HG03280 (cell line): Measurements from ENCODE around the gene HPS4.
"Not testable (repeated sequence)": the region's sequence is repeated elsewhere in the genome, so short reads cannot be mapped to it uniquely, and the experiment has no call there.

Experiments
- ATAC-seq: cut with Tn5 transposase; IDR thresholded peaks from one replicate; pipeline ENCODE4 v1.9.1; 2021; ENCODE audit warnings: mild to moderate bottlenecking, moderate library complexity; ENCODE audit not compliant: unreplicated experiment

The HPS4 gene

DNA sequence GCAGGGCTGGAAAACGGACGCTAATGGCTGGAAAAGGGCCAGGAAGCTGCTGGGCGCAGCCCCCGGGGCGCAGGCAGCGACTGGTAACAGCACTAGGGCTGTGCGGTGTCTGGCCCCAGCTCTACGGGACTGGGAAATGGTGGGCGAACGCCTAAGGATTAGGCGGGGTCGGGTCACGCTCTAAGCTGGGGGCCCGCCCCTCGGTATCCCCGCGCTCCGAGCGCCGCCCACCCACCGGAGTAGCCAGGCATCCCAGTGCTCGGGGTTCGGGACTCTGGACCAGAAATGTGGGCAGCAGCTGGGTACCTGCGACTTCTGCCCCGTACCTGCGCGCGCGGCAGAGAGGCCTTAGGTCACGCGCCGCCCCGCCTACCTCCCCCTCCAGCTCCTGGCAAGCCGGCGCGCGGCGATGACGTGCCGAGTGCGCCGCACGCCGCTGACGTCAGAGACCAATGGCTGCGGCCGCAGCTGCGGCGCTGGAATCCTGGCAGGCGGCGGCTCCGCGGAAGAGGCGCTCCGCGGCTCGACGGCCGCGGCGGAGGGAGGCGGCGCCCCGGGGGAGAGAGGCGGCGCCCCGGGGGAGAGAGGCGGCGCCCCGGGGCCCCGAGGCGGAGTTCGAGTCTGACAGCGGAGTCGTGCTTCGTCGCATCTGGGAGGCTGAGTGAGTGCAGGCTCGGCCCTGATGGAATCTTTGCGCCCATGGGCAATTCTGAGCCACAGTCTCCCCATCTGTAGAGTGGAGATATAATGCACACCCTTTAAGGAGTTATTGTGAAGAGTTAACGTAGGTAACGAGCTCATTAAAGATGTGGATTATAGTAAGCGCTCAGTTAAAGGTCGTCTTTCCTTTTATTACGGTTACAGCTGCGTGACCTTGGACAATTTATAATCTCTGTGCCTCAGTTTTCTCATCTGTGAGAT lies at the start of gene HPS4, which contains the start of gene SRRD:
HPS4 (minus strand) TSS at position 345 of the 921 bp plus-strand sequence. CDS start 2,021 bp downstream, outside the sequence.
SRRD (plus strand) TSS at position 439 of the 921 bp plus-strand sequence; CDS start at position 453, 14 bp downstream.
- ATAC-seq = peak; percentile 76

- ATAC-seq = no peak
Measured at GRCh38 chr22:26529345-26529744, 45.8 kb upstream of the HPS4 start.

DNA sequence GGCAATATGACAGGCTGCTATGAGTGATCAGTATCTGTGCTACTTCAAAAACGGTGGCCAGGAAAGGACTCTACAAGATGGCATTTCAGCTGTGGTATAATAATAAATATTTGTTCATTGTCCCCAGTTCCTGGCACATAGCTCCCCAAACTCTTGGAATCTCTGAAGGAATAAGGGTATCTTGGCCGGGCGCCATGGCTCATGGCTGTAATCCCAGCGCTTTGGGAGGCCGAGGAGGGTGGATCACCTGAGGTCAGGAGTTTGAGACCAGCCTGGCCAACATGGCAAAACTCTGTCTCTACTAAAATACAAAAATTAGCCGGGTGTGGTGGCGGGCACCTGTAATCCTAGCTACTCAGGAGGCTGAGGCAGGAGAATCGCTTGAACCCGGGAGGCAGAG lies 44.9 kb upstream of the HPS4 start:
- not testable (repeated sequence) for ATAC-seq

DNA sequence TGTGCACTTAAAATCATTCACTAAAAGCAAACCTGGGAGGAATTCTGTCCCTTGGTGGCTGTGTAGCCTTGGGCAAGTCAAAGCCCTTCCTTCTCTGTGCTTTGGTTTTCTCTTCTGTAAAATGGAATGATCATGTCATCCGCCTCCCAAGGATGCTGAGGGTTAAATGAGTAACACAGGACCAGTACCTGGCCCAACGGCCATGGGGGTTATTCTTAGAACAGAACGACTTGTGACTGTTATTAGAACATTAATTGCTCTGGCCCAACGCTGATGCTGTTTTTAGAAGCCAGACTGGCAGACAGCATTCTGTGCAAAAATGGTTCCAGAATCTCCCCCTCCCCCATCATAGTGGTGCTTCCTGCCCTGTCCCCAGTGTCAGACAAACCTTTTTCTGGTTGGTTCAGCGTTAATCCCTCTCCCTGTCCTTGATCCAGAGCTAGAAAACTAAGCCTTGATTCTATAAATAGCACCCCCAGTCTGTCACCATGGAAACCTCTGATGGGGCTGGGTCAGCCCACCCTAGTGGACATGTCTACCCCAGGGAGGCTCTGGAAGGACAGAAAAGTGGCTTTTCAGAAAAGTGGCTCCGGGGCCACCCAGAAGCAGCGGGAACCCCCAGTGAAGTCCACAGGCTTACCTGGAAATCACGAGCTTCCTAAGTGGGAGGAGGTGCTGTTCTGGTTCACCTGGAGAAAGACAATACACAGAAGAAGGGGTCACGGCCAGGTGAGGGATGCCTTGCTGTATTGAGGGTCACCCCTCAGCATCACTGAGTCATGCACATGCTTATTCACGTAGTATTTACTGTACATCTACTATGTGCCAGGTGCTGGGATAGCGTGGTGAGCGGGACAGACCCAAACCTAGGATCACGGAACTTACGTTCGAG lies 44.2 kb upstream of the HPS4 start:
- no peak for ATAC-seq

DNA sequence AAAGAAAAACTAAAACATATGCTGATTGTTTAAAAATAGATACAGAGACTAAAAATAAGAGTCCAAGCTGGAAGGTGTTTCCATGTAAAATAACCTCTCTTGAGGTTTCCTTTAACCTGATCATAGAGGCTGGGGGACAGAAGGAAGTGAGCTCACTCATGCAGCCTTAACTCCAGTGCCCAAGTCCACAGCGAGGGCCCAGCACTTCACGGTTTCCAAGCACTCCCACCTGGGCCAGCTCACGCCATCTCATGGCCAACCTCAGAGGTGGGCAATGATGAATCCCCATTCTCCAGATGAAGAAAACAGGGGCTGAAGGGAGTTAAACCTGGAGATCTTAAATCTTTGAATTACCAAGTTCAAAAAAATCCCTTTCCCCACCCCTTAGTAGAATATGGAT lies 43.6 kb upstream of the HPS4 start:
- ATAC-seq = no peak

DNA sequence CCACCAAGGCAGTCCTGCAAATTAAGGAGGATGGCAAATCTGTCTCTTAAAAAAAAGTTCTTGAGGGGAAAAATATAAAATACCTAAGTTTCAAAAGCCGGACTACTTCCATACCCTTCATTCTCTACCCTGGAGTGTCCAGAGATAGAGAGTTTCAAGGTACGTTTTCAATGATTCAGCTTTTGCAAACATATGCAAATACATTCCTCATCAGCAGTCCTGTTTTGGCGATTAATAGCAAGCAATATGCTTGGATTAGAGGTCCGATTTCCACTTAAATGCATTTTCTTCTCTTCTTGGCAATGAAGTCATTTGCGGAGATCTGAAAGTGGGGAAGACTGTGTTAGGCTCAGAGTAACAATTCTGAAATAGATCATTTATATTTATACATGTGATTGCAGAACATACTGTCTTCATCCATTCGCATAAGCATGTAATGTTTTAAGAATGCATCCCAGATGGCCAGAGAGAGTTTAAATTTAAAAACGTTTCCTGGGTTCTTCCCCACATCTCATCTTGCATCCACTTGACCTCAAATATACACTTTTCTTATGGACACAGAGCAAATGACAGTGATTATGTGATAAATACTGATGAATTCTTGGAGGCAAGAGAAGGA lies 42.5 kb upstream of the HPS4 start:
- no peak for ATAC-seq

GRCh38 chr22:26524870-26525269 lies 41.3 kb upstream of the HPS4 start:
- no peak for ATAC-seq

DNA sequence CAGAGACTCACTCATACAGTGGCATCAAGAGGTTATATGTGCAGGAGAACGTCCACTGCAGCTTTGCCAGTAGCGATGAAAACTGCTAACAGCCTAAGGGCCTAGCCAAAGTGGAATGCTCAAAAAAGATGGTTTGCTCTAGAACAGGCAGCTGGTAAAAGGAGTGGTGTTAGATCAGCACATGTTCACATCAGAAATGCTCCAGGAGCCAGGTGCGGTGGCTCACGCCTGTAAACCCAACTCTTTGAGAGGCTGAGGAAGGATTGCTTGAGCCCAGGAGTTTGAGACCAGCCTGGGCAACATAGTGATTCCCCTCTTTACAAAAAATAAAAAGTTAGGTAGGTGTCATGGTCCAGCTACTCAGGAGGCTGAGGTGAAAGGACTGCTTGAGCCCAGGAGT lies 39.0 kb upstream of the HPS4 start:
- ATAC-seq = no peak

DNA sequence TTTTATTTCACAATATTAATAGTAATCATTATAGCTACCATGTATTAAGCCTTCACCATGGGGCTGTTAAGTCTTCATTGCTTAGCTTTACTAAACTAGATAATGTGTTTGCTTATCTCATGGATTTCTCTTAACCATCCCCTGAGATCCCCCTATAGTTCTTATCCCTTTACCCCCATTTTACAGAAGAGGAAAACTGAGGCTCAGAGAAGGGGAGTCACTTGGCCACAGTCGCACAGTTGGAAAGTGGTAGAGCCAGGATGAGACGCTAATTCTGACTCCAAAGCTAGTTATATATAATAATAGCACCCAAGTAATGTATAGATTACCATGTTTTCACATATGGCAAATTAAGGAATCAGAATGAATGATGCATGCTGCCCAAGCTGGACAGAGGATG lies 38.4 kb upstream of the HPS4 start:
- no peak for ATAC-seq

DNA sequence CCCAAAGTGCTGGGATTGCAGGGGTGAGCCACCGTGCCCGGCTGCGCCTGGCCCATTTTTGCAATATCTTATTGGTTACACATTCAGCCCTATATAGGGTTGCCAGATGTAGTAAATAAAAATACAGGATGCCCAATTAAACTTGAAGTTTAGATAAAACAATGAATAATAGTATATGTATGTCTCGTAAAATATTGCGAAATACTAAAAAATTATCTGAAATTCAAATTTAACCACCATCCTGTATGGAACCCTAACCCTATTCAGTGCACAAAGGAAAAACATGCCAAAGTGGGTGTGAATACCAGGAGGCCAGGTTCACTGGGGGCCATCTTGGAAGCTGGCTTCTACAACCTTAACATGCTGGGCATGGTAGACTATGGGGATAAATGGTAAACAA lies 33.8 kb upstream of the HPS4 start:
- no peak for ATAC-seq

GRCh38 chr22:26516503-26516902 lies 32.9 kb upstream of the HPS4 start:
- no peak for ATAC-seq

DNA sequence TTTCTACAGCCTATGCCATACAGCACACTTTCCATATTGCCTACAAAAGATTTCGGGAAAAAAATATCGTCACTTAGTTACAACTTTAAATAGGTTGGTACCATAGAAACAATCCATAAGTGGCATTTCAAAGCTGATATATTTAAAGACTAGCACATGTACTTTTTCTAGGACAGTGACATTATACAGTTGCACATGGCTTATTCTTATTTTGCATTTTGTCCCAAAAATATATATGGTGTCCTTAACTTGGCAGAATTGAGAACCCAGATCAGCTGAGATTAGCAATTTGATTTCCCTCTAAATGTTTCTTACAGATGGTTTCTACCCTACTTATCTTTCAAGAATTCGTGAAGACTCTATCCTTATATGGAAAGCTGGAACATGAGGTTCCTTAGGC lies 32.3 kb upstream of the HPS4 start:
- ATAC-seq = no peak

- no peak for ATAC-seq
Measured at GRCh38 chr22:26514419-26515161, 31.0 kb upstream of the HPS4 start.

- no peak for ATAC-seq
Measured at GRCh38 chr22:26513838-26514237, 30.3 kb upstream of the HPS4 start.

GRCh38 chr22:26512149-26512793 lies 28.7 kb upstream of the HPS4 start, which contains the start of gene TFIP11:
TSS of gene TFIP11 (minus strand) at chr22:26512473. CDS start at chr22:26510272, 2,201 bp downstream.
- ATAC-seq = peak; percentile 90

DNA sequence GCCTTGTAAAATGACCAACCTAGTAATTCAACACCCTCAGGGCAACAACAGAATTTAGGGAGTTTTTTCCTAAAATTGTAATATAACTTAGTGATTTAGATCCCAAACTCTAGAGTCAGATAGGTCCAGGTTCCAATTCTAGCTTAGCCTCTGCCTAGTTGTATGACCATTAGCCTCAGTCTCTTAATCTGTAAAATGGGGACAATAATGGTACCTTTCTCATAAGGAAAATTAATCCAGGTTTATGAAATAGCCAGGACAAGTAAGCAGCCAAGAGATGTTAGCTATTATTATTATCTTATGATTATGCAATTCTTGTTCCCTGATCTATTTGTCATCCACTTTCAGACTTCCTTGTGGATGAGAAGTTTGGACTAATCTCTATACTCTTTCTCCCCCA lies 24.6 kb upstream of the HPS4 start:
- ATAC-seq = no peak

GRCh38 chr22:26503758-26504157 lies 20.2 kb upstream of the HPS4 start:
- no peak for ATAC-seq

- ATAC-seq = no peak
Measured at GRCh38 chr22:26502688-26503561, 19.3 kb upstream of the HPS4 start.

DNA sequence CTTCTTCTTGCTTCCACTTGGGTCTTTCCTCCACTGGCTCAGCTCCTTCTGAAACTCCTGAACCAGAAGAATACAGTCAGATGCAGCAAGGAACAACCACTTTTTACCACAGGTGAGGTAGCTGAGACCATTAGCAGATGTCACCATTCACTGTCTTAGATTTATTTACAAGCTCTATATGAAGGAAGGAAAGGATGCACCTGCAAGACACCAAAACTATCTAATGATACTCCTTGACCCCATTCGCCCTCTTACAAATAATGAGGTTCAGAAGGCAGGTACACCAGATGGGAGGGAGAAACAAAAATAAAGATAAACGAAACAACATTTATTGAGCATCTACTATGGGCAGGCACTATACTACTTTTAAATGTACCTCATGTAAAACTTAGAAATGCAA lies 18.4 kb upstream of the HPS4 start:
- ATAC-seq = no peak
